WTC11 (cell line): ENCODE results near the gene METTL21C. TPM values are rescaled to one million over a fixed set of nuclear protein-coding genes. Genes with fewer than 3 reads are reported as not detected.

ENCODE experiments used
- ATAC-seq: fragments of 200-7000 bp; cut with Tn5 transposase; 2 replicates; pipeline ENCODE4 v1.10.0; 2021; ENCODE audit warnings: mild to moderate bottlenecking, moderate library complexity
- CTCF ChIA-PET: fragments of 300-600 bp; sonication (Branson Sonifier 250); formaldehyde crosslinking; loops from one replicate; lab custom pipeline; 2021; ENCODE audit warnings: antibody characterized with exemption; lab: Charles Lee
- POLR2A ChIA-PET: fragments of 350-600 bp; sonication (Branson Sonifier 250); formaldehyde crosslinking; loops from one replicate; lab custom pipeline; 2021; ENCODE audit warnings: antibody characterized with exemption; lab: Charles Lee
- DNase-seq: peaks from one replicate; pipeline ENCODE4 v3.0.0; 2021; ENCODE audit warnings: low spot score
- H3K27ac Mint-ChIP-seq: 2 replicates; pipeline ENCODE4 v1.8.0; 2021; ENCODE audit warnings: mixed read lengths
- H3K27me3 Mint-ChIP-seq: 2 replicates; pipeline ENCODE4 v1.8.0; 2021; ENCODE audit warnings: low read depth, mild to moderate bottlenecking, moderate library complexity, mixed read lengths
- H3K36me3 Mint-ChIP-seq: 2 replicates; pipeline ENCODE4 v1.8.0; 2021; ENCODE audit warnings: mixed read lengths
- H3K4me1 Mint-ChIP-seq: 2 replicates; pipeline ENCODE4 v1.8.0; 2022; ENCODE audit warnings: mixed read lengths
- H3K4me3 Mint-ChIP-seq: 2 replicates; pipeline ENCODE4 v1.8.0; 2021; ENCODE audit warnings: mild to moderate bottlenecking, moderate library complexity, mixed read lengths
- H3K9me3 Mint-ChIP-seq: 2 replicates; pipeline ENCODE4 v1.8.0; 2021; ENCODE audit warnings: mixed read lengths
- FOXJ3 ChIP-seq: sonication (generic); formaldehyde crosslinking; IDR thresholded peaks from 2 replicates; pipeline ENCODE4 v1.9.0; 2021; ENCODE audit warnings: missing genetic modification reagents, mild to moderate bottlenecking, borderline replicate concordance
- HMGA2 ChIP-seq: fragments of 250-450 bp; sonication (Bioruptor Pico); IDR thresholded peaks from 2 replicates; pipeline ENCODE4 v1.4.0; 2021; ENCODE audit warnings: mild to moderate bottlenecking, moderate library complexity
- RELA ChIP-seq: sonication (generic); formaldehyde crosslinking; IDR thresholded peaks from 2 replicates; pipeline ENCODE4 v1.8.1; 2022; ENCODE audit warnings: missing genetic modification reagents, mild to moderate bottlenecking, borderline replicate concordance
- TCF7 ChIP-seq: sonication (generic); formaldehyde crosslinking; IDR thresholded peaks from 2 replicates; pipeline ENCODE4 v1.8.0; 2022; ENCODE audit warnings: mild to moderate bottlenecking, low read depth, missing genetic modification reagents, moderate library complexity
- TEAD1 ChIP-seq: sonication (generic); formaldehyde crosslinking; IDR thresholded peaks from 2 replicates; pipeline ENCODE4 v1.8.0; 2022; ENCODE audit warnings: mild to moderate bottlenecking, missing genetic modification reagents
- ZBTB21 ChIP-seq: sonication (generic); formaldehyde crosslinking; IDR thresholded peaks from 2 replicates; pipeline ENCODE4 v1.8.1; 2023; ENCODE audit warnings: mild to moderate bottlenecking, missing genetic modification reagents, borderline replicate concordance
- ZNF232 ChIP-seq: sonication (generic); formaldehyde crosslinking; IDR thresholded peaks from 2 replicates; pipeline ENCODE4 v1.8.0; 2022; ENCODE audit warnings: mild to moderate bottlenecking, missing genetic modification reagents
- ZNF263 ChIP-seq: sonication (generic); formaldehyde crosslinking; IDR thresholded peaks from 2 replicates; pipeline ENCODE4 v1.8.1; 2022; ENCODE audit warnings: low read depth, mild to moderate bottlenecking, moderate library complexity, missing genetic modification reagents
- ZNF416 ChIP-seq: fragments of 250-450 bp; sonication (Bioruptor Pico); IDR thresholded peaks from 2 replicates; pipeline ENCODE4 v1.9.0; 2021; ENCODE audit warnings: mild to moderate bottlenecking, inconsistent platforms
- ZNF671 ChIP-seq: fragments of 250-450 bp; sonication (Bioruptor Pico); IDR thresholded peaks from 2 replicates; pipeline ENCODE4 v1.8.0; 2021; ENCODE audit warnings: mild to moderate bottlenecking
- total RNA-seq: library from RNA; stranded (reverse); gene quantifications from 3 replicates; pipeline ENCODE4 v1.2.3, GENCODE V29; 2021
- TF ChIP-seq, protein P1 (sequence below): sonication (generic); formaldehyde crosslinking; IDR thresholded peaks from 2 replicates; pipeline ENCODE4 v1.8.1; 2022; ENCODE audit warnings: mild to moderate bottlenecking, missing genetic modification reagents, moderate library complexity, borderline replicate concordance
- TF ChIP-seq, protein P2 (sequence below): fragments of 250-450 bp; sonication (Bioruptor Pico); IDR thresholded peaks from 2 replicates; pipeline ENCODE4 v1.9.0; 2021; ENCODE audit warnings: mild to moderate bottlenecking, borderline replicate concordance
- TF ChIP-seq, protein P3 (sequence below): sonication (generic); formaldehyde crosslinking; IDR thresholded peaks from 2 replicates; pipeline ENCODE4 v1.8.1; 2022; ENCODE audit warnings: missing genetic modification reagents, borderline replicate concordance
- TF ChIP-seq, protein P4 (sequence below): sonication (generic); formaldehyde crosslinking; IDR thresholded peaks from 2 replicates; pipeline ENCODE4 v1.8.0; 2022; ENCODE audit warnings: mild to moderate bottlenecking, missing genetic modification reagents
- TF ChIP-seq, protein P5 (sequence below): sonication (generic); formaldehyde crosslinking; IDR thresholded peaks from 2 replicates; pipeline ENCODE4 v1.8.0; 2023; ENCODE audit warnings: mild to moderate bottlenecking, missing genetic modification reagents
- TF ChIP-seq, protein P6 (sequence below): sonication (generic); formaldehyde crosslinking; IDR thresholded peaks from 2 replicates; pipeline ENCODE4 v1.8.0; 2022; ENCODE audit warnings: mild to moderate bottlenecking, missing genetic modification reagents

Gene METTL21C
- total RNA-seq, 1 experiment from 2014 or later: not detected

DNA sequence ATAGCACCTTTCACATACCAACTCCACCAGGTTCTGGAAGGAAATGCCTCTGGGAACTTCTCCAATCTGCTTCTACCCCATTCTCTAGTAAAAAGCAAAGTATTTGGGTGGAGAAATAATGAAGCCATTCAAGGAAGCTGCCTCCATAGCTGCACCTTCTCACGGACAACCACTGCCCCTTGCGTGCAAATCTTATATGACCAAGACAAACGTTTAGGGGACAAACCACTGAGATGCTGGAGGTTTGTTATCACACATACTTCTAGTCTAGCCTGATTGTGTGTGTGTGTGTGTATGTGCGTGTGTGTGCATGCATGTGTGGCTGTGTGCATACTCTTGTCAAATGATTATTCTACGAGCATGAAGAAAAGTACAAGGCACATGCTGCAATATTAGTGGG, 6.5 kb upstream of the METTL21C start:
- no peak for DNase-seq
- POLR2A ChIA-PET: no interaction called here
- H3K36me3 Mint-ChIP-seq: peaks cover 3% of the 10 kb centered on the region; the same call in 1 of the 2 replicates
- H3K4me1 Mint-ChIP-seq: peaks cover 11% of the 10 kb centered on the region
- CTCF ChIA-PET: no interaction called here
- no peak for ATAC-seq
- no peak overlapping the region for H3K27ac Mint-ChIP-seq
- H3K27me3 Mint-ChIP-seq: no peaks in the 10 kb centered on the region
- peaks cover 13% of the 10 kb centered on the region for H3K9me3 Mint-ChIP-seq
- H3K4me3 Mint-ChIP-seq: no peak overlapping the region
- TF ChIP-seq TEAD1 (CRISPR knock-in tag): no peak

DNA sequence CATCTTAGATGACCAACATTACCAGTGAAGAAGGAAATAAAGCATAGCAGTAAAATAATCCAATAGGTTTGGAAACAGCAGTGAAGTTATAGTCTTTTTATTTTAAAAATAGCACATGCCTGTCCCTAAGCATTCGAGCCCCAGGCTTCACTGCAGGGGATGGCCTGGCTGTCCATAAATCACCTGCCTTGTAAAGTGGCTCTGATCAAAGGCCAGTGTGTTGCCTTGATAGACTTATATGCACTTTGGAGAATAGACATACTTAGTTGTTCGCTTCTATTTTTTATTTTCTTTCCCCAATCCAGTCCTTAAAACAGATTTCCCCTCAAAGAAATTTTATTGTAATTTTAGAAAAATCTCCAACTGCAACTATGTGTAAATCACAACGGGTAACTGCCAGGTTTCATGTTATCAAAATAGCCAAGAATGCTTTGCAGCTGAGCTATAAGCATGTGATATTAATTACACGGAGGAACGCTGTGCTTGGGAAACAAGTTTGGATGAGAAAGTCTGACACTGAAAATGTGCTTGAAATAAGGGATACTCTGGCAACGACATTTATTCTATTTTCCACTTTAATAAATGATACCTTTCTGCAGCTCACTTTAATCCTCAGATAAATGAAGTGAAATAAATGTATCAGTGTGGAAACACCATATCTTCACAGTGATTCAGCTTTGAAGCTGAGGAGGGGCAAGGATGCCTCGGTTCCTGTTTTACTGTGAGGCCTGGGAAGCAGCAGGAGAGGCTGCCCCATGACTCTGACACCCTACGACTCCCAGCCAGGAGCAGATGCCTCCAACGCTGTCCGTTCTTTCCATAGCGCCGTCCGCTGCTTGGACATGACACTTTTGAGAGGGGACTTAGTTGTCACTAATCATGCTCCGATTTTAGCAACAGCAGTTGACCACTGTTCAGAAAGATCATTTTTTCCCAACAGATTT, 5.5 kb upstream of the METTL21C start:
- Mint-ChIP-seq H3K27ac (peak overlapping the region; percentile 78), H3K4me1 (peaks cover 11% of the 10 kb centered on the region), H3K36me3 (peaks cover 3% of the 10 kb centered on the region; the same call in 1 of the 2 replicates), H3K9me3 (peaks cover 13% of the 10 kb centered on the region), H3K4me3 (no peak overlapping the region), H3K27me3 (no peaks in the 10 kb centered on the region)
- POLR2A ChIA-PET: no interaction called here
- DNase-seq (no peak), ATAC-seq (peak; percentile 25; the same call in 1 of the 2 replicates)
- TF ChIP-seq ZNF232 (no peak), FOXJ3 (CRISPR knock-in tag) (no peak), ZNF263 (CRISPR knock-in tag) (no peak), ZNF671 (CRISPR knock-in tag) (no peak), TCF7 (CRISPR knock-in tag) (no peak), TEAD1 (CRISPR knock-in tag) (no peak), ZNF416 (CRISPR knock-in tag) (no peak), HMGA2 (CRISPR knock-in tag) (no peak), RELA (no peak), ZBTB21 (CRISPR knock-in tag) (no peak)
- TF ChIP-seq, protein P1, sequence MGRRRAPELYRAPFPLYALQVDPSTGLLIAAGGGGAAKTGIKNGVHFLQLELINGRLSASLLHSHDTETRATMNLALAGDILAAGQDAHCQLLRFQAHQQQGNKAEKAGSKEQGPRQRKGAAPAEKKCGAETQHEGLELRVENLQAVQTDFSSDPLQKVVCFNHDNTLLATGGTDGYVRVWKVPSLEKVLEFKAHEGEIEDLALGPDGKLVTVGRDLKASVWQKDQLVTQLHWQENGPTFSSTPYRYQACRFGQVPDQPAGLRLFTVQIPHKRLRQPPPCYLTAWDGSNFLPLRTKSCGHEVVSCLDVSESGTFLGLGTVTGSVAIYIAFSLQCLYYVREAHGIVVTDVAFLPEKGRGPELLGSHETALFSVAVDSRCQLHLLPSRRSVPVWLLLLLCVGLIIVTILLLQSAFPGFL: no peak
- TF ChIP-seq, protein P2, sequence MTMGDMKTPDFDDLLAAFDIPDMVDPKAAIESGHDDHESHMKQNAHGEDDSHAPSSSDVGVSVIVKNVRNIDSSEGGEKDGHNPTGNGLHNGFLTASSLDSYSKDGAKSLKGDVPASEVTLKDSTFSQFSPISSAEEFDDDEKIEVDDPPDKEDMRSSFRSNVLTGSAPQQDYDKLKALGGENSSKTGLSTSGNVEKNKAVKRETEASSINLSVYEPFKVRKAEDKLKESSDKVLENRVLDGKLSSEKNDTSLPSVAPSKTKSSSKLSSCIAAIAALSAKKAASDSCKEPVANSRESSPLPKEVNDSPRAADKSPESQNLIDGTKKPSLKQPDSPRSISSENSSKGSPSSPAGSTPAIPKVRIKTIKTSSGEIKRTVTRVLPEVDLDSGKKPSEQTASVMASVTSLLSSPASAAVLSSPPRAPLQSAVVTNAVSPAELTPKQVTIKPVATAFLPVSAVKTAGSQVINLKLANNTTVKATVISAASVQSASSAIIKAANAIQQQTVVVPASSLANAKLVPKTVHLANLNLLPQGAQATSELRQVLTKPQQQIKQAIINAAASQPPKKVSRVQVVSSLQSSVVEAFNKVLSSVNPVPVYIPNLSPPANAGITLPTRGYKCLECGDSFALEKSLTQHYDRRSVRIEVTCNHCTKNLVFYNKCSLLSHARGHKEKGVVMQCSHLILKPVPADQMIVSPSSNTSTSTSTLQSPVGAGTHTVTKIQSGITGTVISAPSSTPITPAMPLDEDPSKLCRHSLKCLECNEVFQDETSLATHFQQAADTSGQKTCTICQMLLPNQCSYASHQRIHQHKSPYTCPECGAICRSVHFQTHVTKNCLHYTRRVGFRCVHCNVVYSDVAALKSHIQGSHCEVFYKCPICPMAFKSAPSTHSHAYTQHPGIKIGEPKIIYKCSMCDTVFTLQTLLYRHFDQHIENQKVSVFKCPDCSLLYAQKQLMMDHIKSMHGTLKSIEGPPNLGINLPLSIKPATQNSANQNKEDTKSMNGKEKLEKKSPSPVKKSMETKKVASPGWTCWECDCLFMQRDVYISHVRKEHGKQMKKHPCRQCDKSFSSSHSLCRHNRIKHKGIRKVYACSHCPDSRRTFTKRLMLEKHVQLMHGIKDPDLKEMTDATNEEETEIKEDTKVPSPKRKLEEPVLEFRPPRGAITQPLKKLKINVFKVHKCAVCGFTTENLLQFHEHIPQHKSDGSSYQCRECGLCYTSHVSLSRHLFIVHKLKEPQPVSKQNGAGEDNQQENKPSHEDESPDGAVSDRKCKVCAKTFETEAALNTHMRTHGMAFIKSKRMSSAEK (CRISPR knock-in tag): no peak
- TF ChIP-seq, protein P3, sequence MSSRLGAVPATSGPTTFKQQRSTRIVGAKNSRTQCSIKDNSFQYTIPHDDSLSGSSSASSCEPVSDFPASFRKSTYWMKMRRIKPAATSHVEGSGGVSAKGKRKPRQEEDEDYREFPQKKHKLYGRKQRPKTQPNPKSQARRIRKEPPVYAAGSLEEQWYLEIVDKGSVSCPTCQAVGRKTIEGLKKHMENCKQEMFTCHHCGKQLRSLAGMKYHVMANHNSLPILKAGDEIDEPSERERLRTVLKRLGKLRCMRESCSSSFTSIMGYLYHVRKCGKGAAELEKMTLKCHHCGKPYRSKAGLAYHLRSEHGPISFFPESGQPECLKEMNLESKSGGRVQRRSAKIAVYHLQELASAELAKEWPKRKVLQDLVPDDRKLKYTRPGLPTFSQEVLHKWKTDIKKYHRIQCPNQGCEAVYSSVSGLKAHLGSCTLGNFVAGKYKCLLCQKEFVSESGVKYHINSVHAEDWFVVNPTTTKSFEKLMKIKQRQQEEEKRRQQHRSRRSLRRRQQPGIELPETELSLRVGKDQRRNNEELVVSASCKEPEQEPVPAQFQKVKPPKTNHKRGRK (CRISPR knock-in tag): no peak
- TF ChIP-seq, protein P4, sequence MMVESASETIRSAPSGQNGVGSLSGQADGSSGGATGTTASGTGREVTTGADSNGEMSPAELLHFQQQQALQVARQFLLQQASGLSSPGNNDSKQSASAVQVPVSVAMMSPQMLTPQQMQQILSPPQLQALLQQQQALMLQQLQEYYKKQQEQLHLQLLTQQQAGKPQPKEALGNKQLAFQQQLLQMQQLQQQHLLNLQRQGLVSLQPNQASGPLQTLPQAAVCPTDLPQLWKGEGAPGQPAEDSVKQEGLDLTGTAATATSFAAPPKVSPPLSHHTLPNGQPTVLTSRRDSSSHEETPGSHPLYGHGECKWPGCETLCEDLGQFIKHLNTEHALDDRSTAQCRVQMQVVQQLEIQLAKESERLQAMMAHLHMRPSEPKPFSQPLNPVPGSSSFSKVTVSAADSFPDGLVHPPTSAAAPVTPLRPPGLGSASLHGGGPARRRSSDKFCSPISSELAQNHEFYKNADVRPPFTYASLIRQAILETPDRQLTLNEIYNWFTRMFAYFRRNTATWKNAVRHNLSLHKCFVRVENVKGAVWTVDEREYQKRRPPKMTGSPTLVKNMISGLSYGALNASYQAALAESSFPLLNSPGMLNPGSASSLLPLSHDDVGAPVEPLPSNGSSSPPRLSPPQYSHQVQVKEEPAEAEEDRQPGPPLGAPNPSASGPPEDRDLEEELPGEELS (CRISPR knock-in tag): no peak
- TF ChIP-seq, protein P5, sequence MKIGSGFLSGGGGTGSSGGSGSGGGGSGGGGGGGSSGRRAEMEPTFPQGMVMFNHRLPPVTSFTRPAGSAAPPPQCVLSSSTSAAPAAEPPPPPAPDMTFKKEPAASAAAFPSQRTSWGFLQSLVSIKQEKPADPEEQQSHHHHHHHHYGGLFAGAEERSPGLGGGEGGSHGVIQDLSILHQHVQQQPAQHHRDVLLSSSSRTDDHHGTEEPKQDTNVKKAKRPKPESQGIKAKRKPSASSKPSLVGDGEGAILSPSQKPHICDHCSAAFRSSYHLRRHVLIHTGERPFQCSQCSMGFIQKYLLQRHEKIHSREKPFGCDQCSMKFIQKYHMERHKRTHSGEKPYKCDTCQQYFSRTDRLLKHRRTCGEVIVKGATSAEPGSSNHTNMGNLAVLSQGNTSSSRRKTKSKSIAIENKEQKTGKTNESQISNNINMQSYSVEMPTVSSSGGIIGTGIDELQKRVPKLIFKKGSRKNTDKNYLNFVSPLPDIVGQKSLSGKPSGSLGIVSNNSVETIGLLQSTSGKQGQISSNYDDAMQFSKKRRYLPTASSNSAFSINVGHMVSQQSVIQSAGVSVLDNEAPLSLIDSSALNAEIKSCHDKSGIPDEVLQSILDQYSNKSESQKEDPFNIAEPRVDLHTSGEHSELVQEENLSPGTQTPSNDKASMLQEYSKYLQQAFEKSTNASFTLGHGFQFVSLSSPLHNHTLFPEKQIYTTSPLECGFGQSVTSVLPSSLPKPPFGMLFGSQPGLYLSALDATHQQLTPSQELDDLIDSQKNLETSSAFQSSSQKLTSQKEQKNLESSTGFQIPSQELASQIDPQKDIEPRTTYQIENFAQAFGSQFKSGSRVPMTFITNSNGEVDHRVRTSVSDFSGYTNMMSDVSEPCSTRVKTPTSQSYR: no peak
- TF ChIP-seq, protein P6, sequence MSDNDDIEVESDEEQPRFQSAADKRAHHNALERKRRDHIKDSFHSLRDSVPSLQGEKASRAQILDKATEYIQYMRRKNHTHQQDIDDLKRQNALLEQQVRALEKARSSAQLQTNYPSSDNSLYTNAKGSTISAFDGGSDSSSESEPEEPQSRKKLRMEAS (CRISPR knock-in tag): no peak
- CTCF ChIA-PET: no interaction called here
